CD4-positive, alpha-beta T cell treated with Interleukin-12 subunit alpha and Interleukin-12 subunit beta, for 1 hour (primary cell): ENCODE results near the gene ZNF205.
A peak's percentile ranks its signal among the peaks of the same experiment; 100 is the strongest.
"Not testable (repeated sequence)": the region's sequence is repeated elsewhere in the genome, so short reads cannot be mapped to it uniquely, and the experiment has no call there.

Experiments
- DNase-seq: peaks from one replicate; pipeline ENCODE4 v3.0.0-alpha.2; 2020

ZNF205 gene

DNA sequence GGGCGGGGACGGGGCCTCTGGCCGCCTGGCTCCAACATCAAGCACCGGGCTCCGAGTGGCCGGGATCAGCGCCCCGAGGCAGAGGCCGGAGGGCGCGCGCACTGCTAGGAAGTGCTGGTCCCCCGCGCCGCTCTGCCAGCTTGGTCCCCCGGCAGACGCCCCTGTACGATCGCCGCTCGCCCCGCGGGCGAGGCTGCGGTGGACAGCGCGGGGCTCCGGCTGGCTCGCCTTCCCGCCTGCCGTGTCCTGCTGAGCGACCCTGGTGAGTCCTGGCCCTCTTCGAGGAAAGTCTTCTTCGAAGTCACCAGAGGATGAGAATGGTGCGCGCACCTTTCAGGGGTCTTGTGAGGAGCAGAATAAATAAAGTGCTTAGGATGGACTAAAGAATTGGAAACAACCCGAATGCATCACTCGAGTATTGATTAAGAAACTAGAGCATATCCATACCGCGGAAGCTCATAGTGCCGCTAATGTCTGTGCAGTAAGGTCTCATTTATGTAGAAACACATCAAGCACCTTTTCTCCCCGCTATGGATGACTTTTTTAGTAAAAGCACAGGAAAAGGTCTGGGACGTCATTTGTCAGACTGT, 22.8 kb downstream of the ZNF205 start:
- no peak for DNase-seq

- DNase-seq: no peak
These were observed 24.9 kb downstream of the ZNF205 start for GRCh38 chr16:3137267-3137666.

- no peak for DNase-seq
These were observed 26.0 kb downstream of the ZNF205 start for GRCh38 chr16:3138342-3138741.

GRCh38 chr16:3138823-3139426, 26.5 kb downstream of the ZNF205 start:
- no peak for DNase-seq

DNA sequence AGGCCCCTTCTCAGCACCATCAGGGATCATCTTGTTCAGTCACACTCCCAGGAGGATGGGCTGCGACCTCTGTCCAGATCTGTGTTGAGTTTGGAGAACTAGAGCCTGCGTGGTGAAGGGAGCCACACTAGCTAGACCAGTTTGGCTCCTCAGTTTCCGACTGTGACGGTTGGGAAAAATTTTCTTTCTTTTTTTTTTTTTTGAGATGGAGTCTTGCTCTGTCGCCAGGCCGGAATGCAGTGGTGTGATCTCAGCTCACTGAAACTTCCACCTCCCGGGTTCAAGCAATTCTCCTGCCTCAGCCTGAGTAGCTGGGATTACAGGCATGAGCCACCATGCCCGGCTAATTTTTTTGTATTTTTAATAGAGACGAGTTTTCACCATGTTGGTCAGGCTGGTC, 27.2 kb downstream of the ZNF205 start:
- DNase-seq: not testable (repeated sequence)

DNA sequence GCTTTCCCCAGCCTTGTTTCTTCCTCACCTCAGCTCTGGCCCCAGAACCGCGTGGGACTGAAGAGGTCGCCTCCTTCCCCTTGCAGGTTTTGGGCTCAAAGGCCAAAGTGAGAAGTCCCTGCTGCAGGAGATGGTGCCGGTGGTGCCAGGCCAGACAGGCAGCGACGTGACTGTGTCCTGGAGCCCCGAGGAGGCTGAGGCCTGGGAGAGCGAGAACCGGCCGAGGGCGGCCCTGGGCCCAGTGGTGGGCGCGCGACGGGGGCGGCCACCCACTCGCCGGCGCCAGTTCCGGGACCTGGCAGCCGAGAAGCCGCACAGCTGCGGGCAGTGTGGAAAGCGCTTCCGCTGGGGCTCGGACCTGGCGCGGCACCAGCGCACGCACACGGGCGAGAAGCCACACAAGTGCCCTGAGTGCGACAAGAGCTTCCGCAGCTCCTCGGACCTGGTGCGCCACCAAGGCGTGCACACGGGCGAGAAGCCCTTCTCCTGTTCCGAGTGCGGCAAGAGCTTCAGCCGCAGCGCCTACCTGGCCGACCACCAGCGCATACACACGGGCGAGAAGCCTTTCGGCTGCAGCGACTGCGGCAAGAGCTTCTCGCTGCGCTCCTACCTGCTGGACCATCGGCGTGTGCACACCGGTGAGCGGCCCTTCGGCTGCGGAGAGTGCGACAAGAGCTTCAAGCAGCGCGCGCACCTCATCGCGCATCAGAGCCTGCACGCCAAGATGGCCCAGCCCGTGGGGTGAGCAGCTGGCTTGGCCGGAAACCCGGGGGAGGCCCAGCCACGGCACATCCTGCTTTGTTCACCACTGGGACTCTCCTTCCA, 28.4 kb downstream of the ZNF205 start:
- DNase-seq: no peak

GRCh38 chr16:3141781-3142311, 29.5 kb downstream of the ZNF205 start:
- DNase-seq: no peak

- no peak for DNase-seq
These were observed 29.9 kb downstream of the ZNF205 start for GRCh38 chr16:3142327-3142726.

- DNase-seq: no peak
These were observed 30.4 kb downstream of the ZNF205 start for GRCh38 chr16:3142770-3143169.

DNA sequence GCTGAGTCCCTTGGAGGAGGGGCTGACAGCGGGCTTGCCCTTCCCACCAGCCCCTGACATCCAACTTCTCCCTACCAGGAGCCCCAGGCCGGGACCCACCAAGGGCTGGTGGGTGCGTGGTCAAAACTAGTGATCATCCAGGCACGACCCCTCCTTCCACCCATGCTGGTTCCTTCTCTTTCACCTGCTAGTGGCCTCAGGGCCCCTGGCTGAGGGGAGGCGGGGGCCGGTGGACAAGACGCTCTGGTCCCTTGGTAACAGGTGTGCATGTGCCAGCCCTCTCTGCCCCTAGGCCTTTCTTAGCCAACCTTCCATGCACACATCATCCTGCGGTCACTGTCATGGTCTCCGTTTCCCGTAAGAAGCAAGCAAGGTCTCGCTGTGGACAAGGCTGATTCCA, 30.8 kb downstream of the ZNF205 start:
- no peak for DNase-seq

GRCh38 chr16:3143598-3144320, 31.4 kb downstream of the ZNF205 start:
- no peak for DNase-seq

GRCh38 chr16:3144321-3144983, 32.1 kb downstream of the ZNF205 start:
- no peak for DNase-seq

DNA sequence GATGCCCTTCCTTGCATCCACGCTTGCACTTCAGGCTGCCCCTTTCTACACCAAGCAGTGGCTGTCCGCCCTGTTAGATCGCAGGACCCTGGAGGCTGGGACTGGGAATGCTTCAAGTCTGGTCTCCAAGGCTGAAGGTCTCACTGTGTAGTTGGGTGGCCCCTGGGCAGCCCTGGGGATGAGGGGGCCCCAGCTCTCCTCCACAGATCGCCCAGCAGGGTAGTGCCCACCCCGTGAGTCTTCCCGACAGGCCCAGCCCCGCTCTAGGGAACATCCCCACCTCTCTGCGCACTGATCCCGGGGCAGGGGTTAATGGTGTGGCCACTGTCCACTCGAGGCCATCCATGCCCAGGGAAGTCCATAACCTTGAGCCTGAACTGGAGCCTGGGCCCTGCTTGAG, 32.8 kb downstream of the ZNF205 start:
- no peak for DNase-seq

DNA sequence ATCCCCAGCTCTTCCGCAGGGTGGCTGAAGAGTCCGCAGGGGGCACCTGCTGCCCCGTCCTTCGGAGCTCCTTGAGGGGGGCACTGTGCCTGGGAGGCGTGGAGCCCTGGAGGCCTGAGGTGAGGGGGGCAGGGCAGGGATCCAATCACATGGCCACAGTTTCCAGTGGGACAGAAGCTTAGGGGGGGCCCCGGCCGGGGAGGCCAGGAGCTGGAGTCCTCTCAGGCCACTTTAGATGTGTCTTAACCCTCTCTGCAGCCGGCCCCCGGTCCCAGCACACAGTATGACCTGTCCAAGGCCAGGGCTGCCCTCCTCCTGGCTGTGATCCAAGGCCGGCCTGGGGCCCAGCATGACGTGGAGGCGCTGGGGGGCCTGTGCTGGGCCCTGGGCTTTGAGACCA, 33.3 kb downstream of the ZNF205 start:
- no peak for DNase-seq

DNA sequence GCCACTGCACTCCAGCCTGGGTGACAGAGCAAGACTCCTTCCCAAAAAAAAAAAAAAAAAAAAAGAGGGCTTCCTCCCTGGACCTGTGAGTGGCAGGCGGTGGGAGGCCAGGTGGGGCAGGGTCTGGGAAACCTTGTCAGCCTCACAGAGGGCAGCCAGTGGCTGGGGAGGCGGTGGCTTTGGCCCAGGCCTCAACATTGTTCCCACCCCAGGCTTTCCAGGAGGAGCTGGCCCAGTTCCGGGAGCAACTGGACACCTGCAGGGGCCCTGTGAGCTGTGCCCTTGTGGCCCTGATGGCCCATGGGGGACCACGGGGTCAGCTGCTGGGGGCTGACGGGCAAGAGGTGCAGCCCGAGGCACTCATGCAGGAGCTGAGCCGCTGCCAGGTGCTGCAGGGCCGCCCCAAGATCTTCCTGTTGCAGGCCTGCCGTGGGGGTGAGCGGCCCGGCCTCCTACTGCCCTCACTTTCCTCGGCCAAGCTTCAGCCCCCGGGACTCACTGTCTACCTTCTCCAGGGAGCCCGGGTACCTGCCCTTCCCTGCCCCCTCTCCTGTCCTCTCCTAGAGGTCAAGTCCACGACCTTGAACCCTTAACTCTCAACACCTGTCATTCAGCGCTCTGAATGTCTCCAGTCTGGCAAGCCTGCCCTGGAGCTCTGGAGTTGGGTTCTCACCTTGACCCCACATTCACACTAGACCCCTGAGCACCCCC, 34.8 kb downstream of the ZNF205 start:
- no peak for DNase-seq

DNA sequence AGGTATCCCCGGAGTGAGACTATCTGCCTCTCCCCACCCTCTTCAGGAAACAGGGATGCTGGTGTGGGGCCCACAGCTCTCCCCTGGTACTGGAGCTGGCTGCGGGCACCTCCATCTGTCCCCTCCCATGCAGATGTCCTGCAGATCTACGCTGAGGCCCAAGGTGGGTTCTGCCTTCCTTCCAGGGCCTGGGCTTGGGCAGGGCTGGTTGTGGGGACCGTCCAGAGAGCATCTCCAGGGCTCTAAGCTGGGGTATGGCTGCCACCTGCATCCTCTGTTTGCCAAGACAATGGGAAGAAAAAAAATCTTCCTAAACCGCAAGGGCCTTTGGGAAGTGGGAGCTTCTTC, 35.3 kb downstream of the ZNF205 start:
- no peak for DNase-seq

- DNase-seq: no peak
These were observed 36.1 kb downstream of the ZNF205 start for GRCh38 chr16:3148256-3149192.

GRCh38 chr16:3149193-3149530, 36.8 kb downstream of the ZNF205 start:
- DNase-seq: no peak

- DNase-seq: peak; percentile 55
These were observed 37.4 kb downstream of the ZNF205 start for GRCh38 chr16:3149630-3150345.
